Activated CD4-positive, alpha-beta T cell treated with anti-CD3 and anti-CD28 coated beads, Interleukin-2, amount 50 U/mL, for 1 hour (primary cell): ENCODE data around the gene SYT11.
"Not testable (repeated sequence)": the region's sequence is repeated elsewhere in the genome, so short reads cannot be mapped to it uniquely, and the experiment has no call there.

ENCODE experiments used
- DNase-seq: peaks from one replicate; pipeline ENCODE4 v3.0.0-alpha.2; 2020

SYT11 gene

GRCh38 chr1:155900161-155900560, 40.8 kb downstream of the SYT11 start:
- DNase-seq, result no peak

- no peak for DNase-seq
Measured at GRCh38 chr1:155904261-155904660, 44.9 kb downstream of the SYT11 start.

- DNase-seq, result no peak
Measured at GRCh38 chr1:155909894-155910293, 50.5 kb downstream of the SYT11 start.

- no peak for DNase-seq
Measured at GRCh38 chr1:155910621-155911121, 51.3 kb downstream of the SYT11 start.

- peak; percentile 84 for DNase-seq
Measured at GRCh38 chr1:155911156-155912055, 52.0 kb downstream of the SYT11 start, which contains the start of gene RIT1. RIT1 (minus strand) TSS chr1:155911349; CDS start chr1:155910761, 588 bp downstream.

GRCh38 chr1:155912056-155912536, 52.7 kb downstream of the SYT11 start:
- DNase-seq, result no peak

- no peak for DNase-seq
Measured at GRCh38 chr1:155913969-155914757, 54.8 kb downstream of the SYT11 start.

- no peak for DNase-seq
Measured at GRCh38 chr1:155918660-155919059, 59.3 kb downstream of the SYT11 start.

GRCh38 chr1:155919801-155920200, 60.4 kb downstream of the SYT11 start:
- no peak for DNase-seq

GRCh38 chr1:155920717-155921116, 61.4 kb downstream of the SYT11 start:
- no peak for DNase-seq

GRCh38 chr1:155925506-155925905, 66.1 kb downstream of the SYT11 start:
- no peak for DNase-seq

- no peak for DNase-seq
Measured at GRCh38 chr1:155929057-155929456, 69.7 kb downstream of the SYT11 start.

- not testable (repeated sequence) for DNase-seq
Measured at GRCh38 chr1:155930725-155931124, 71.4 kb downstream of the SYT11 start.

- no peak for DNase-seq
Measured at GRCh38 chr1:155931332-155932038, 72.1 kb downstream of the SYT11 start.

GRCh38 chr1:155932081-155932480, 72.7 kb downstream of the SYT11 start:
- DNase-seq, result no peak

- DNase-seq, result no peak
Measured at GRCh38 chr1:155932487-155932886, 73.1 kb downstream of the SYT11 start.

GRCh38 chr1:155933591-155934096, 74.3 kb downstream of the SYT11 start:
- no peak for DNase-seq

- DNase-seq, result peak; percentile 92
Measured at GRCh38 chr1:155934097-155934935, 74.9 kb downstream of the SYT11 start, which contains the start of gene KHDC4. KHDC4 (minus strand) TSS chr1:155934413; CDS start chr1:155934373, 40 bp downstream.
